PFSK-1 (cell line): Measurements from ENCODE around the gene DHX34.

Source experiments
- FOXP2 ChIP-seq: optimal IDR thresholded peaks from 2 replicates; pipeline ENCODE3; 2011; ENCODE audit warnings: borderline replicate concordance, control low read depth, inconsistent platforms; ENCODE audit not compliant: insufficient read depth; ENCODE audit errors: extremely low read length, extremely low read depth
- POLR2AphosphoS5 ChIP-seq: IDR thresholded peaks from 2 replicates; pipeline ENCODE4 v1.6.1; 2012; ENCODE audit warnings: low read depth, mild to moderate bottlenecking, control low read depth, low read length, moderate library complexity
- REST ChIP-seq, 2 experiments: IDR thresholded peaks; 2 replicates each; pipeline versions ENCODE4 v1.6.1 to v1.8.0; 2011 to 2012; ENCODE audit warnings: low read depth in 2 of 2, low read length in 2 of 2, control low read depth in 1 of 2, inconsistent platforms in 1 of 2, mild to moderate bottlenecking in 1 of 2, moderate library complexity in 1 of 2; ENCODE audit not compliant: insufficient read depth in 1 of 2
- SIN3A ChIP-seq: IDR thresholded peaks from 2 replicates; pipeline ENCODE4 v1.6.1; 2012; ENCODE audit warnings: mild to moderate bottlenecking, low read length, moderate library complexity, borderline replicate concordance; ENCODE audit not compliant: insufficient read depth
- TAF1 ChIP-seq: IDR thresholded peaks from 2 replicates; pipeline ENCODE4 v1.6.1; 2012; ENCODE audit warnings: low read length, control low read depth, borderline replicate concordance; ENCODE audit not compliant: insufficient read depth

Gene DHX34

GRCh38 chr19:47352095-47352494, 3.0 kb downstream of the DHX34 start:
- TF ChIP-seq REST (IDR thresholded peaks at IDR 0.05; ENCODE audit: insufficient read depth in 1 of 2, low read depth in 2 of 2, low read length in 2 of 2) (no peak), TAF1 (no peak), FOXP2 (no peak), SIN3A (no peak), POLR2AphosphoS5 (no peak)

GRCh38 chr19:47353307-47353712, 4.2 kb downstream of the DHX34 start:
- TF ChIP-seq SIN3A (no peak), TAF1 (no peak), FOXP2 (no peak), REST (IDR thresholded peaks at IDR 0.05; ENCODE audit: insufficient read depth in 1 of 2, low read depth in 2 of 2, low read length in 2 of 2) (no peak), POLR2AphosphoS5 (no peak)

- TF ChIP-seq TAF1 (no peak), FOXP2 (no peak)
These were observed 7.8 kb downstream of the DHX34 start for GRCh38 chr19:47356900-47357299.

GRCh38 chr19:47357788-47358680, 8.9 kb downstream of the DHX34 start:
- TF ChIP-seq POLR2AphosphoS5 (no peak), REST (IDR thresholded peaks at IDR 0.05; ENCODE audit: insufficient read depth in 1 of 2, low read depth in 2 of 2, low read length in 2 of 2) (no peak), TAF1 (no peak), SIN3A (no peak), FOXP2 (no peak)

GRCh38 chr19:47358936-47359335, 9.8 kb downstream of the DHX34 start:
- TF ChIP-seq REST (IDR thresholded peaks at IDR 0.05; ENCODE audit: insufficient read depth in 1 of 2, low read depth in 2 of 2, low read length in 2 of 2): no peak
- no peak for TF ChIP-seq FOXP2
- TF ChIP-seq SIN3A: no peak
- no peak for TF ChIP-seq TAF1
- TF ChIP-seq POLR2AphosphoS5: no peak
